K562 (cell line): Measurements from ENCODE around the gene MGAT4D. TPM values are rescaled to one million over a fixed set of nuclear protein-coding genes. Genes with fewer than 3 reads are reported as not detected.
A peak's percentile ranks its signal among the peaks of the same experiment; 100 is the strongest.

Experiments used
- CREB3 ChIP-seq: fragments of 450-650 bp; conservative IDR thresholded peaks from 2 replicates; pipeline ENCODE4 v1.6.1; 2016; ENCODE audit warnings: missing genetic modification characterization, low read depth, mild to moderate bottlenecking, missing compliant biosample characterization, moderate library complexity
- GATAD2A ChIP-seq: fragments of 450-650 bp; IDR thresholded peaks from 2 replicates; pipeline ENCODE4 v1.6.1; 2017
- HDAC2 ChIP-seq: fragments of 450-650 bp; IDR thresholded peaks from 2 replicates; pipeline ENCODE4 v1.6.1; 2016; ENCODE audit warnings: mild to moderate bottlenecking
- KAT2B ChIP-seq: IDR thresholded peaks from one replicate; pipeline ENCODE4 v1.6.1; 2012; ENCODE audit warnings: low read depth, mild to moderate bottlenecking, control low read depth, inconsistent platforms, low read length, moderate library complexity
- ZBTB40 ChIP-seq, 2 experiments: fragments of 450-650 bp in 1 of 2; sonication (generic) in 1 of 2; formaldehyde crosslinking in 1 of 2; IDR thresholded peaks; 2 replicates each; pipeline versions ENCODE4 v1.7.1 to v1.9.0; 2016 to 2022; ENCODE audit warnings: inconsistent platforms in 1 of 2, mild to moderate bottlenecking in 1 of 2, missing genetic modification reagents in 1 of 2
- ZNF165 ChIP-seq: fragments of 250-450 bp; sonication (Bioruptor Pico); IDR thresholded peaks from 2 replicates; pipeline ENCODE4 v1.4.0; 2020; ENCODE audit warnings: borderline replicate concordance
- ZNF318 ChIP-seq, 2 experiments: fragments of 450-650 bp; IDR thresholded peaks; 2 replicates each; pipeline ENCODE4 v1.6.1; 2016; ENCODE audit warnings: mild to moderate bottlenecking in 2 of 2, borderline replicate concordance in 1 of 2, low read depth in 1 of 2, moderate library complexity in 1 of 2
- polyA plus RNA-seq, 8 experiments: library from polyadenylated mRNA; depleted of rRNA in 4 of 8; stranded (reverse) in 5 of 8; unstranded in 3 of 8; fragments of >200 nt; fragmentation: Nextera tagmentation in 2 of 8; fragmentation: Illumina TruSeq in 1 of 8; extraction: Ambion mirVana in 2 of 8; extraction: Trizol in 1 of 8; gene quantifications; 2 replicates each; pipeline versions ENCODE4 v1.2.1 to v1.2.3, GENCODE V29; 2011 to 2014; ENCODE audit warnings: inconsistent platforms in 1 of 8, missing spikeins in 1 of 8
- total RNA-seq, 7 experiments: library from RNA; depleted of rRNA in 6 of 7; stranded (reverse); fragments of >200 nt in 6 of 7; fragmentation: Illumina TruSeq in 2 of 7; extraction: Trizol in 2 of 7; gene quantifications; 2 replicates each; pipeline versions ENCODE4 v1.2.1 to v1.2.3, GENCODE V29; 2011 to 2021; ENCODE audit warnings: low replicate concordance in 1 of 7

The MGAT4D gene
- total and polyA plus RNA-seq, 9 of the 15 experiments (the other 6 are each of a cell fraction or from before 2014, with no cell fraction given), result not detected

GRCh38 chr4:140523857-140524742 is 26.0 kb upstream of the MGAT4D start, which contains the start of gene ELMOD2 (continued):
- TF ChIP-seq ZBTB40 (IDR thresholded peaks at IDR 0.05) (peak; percentile 95), ZBTB40 (CRISPR knock-in tag; IDR thresholded peaks at IDR 0.05) (no peak), CREB3 (no peak), HDAC2 (no peak), KAT2B (no peak), ZNF318 (IDR thresholded peaks at IDR 0.05; ENCODE audit: borderline replicate concordance in 1 of 2, low read depth in 1 of 2) (no peak), GATAD2A (0 out of 2 replicates have a peak, but pooled peaks have one; percentile 32), ZNF165 (CRISPR knock-in tag) (no peak)
